HAP-1 (cell line): ENCODE data around the gene REEP1.
"Not testable (repeated sequence)": the region's sequence is repeated elsewhere in the genome, so short reads cannot be mapped to it uniquely, and the experiment has no call there.

Experiments used
- DNase-seq, 2 experiments: peaks; one replicate each; pipeline ENCODE4 v3.0.0-alpha.2; 2016 to 2020; ENCODE audit warnings: low spot score in 2 of 2
- H3K27me3 ChIP-seq: fragments of 250-450 bp; sonication (Bioruptor Pico); 2 replicates; pipeline ENCODE4 v1.5.1; 2020; ENCODE audit warnings: low read depth, mild to moderate bottlenecking, moderate library complexity
- H3K36me3 ChIP-seq: fragments of 250-450 bp; sonication (Bioruptor Pico); replicated peaks from 2 replicates; pipeline ENCODE4 v1.5.1; 2020; ENCODE audit warnings: mild to moderate bottlenecking
- H3K4me1 ChIP-seq: fragments of 250-450 bp; sonication (Bioruptor Pico); 2 replicates; pipeline ENCODE4 v1.5.1; 2020; ENCODE audit warnings: mild to moderate bottlenecking
- H3K4me3 ChIP-seq: fragments of 250-450 bp; sonication (Bioruptor Pico); 2 replicates; pipeline ENCODE4 v1.5.1; 2020; ENCODE audit warnings: mild to moderate bottlenecking, moderate library complexity
- H3K9me3 ChIP-seq: fragments of 250-450 bp; sonication (Bioruptor Pico); 2 replicates; pipeline ENCODE4 v1.5.1; 2020; ENCODE audit warnings: mild to moderate bottlenecking, moderate library complexity
- in situ Hi-C: fragments of 300-500 bp; cut with MboI; formaldehyde crosslinking; loops from 3 replicates; pipeline ENCODE4 v1.14.3; 2020; ENCODE audit warnings: low sequenced_read_pairs, inconsistent platforms, mixed read lengths

REEP1 gene

DNA sequence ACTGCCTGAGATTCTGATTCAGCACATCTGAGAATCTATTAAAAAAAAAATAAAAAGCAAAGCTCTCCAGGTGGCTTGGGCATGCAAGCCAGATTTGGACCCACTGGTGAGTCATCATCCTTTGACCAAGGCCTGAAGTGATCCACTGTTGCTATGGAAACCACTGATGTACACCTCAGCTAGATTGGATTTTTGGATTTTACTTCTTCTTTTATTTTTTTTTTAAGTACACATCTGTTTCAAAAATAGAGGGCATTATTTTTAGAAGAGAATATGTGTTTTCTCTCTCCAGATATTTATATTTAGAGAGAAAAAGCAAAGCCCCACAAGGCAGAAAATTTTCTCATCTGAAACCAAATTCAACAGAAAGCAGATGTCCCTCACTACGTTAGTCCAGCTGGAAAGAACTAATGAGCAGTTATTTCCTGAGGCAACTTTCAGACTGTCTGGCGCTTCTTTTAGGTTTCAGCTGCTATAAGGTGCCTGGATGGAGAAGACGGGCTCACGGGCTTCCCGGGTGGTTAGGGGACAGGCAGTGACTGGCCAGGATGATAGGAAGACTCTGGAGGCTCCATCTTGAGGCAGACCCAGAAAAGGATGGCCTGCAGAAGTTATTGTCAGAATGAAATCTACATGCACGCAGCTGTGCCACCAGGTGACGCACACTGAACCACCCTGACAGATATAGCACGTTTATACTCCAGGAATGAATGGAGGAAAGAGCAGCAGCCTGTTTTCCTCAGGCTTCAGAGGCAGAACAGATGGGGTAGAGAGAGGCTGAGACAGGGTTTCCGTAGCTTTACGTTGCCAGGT lies 87.6 kb downstream of the REEP1 start:
- Histone ChIP-seq H3K4me1 (no peaks in the 10 kb centered on the region), H3K27me3 (no peaks in the 10 kb centered on the region), H3K9me3 (no peaks in the 10 kb centered on the region), H3K4me3 (no peak overlapping the region), H3K36me3 (no peaks in the 10 kb centered on the region)
- in situ Hi-C loops = no loop called here
- no peak for DNase-seq

DNA sequence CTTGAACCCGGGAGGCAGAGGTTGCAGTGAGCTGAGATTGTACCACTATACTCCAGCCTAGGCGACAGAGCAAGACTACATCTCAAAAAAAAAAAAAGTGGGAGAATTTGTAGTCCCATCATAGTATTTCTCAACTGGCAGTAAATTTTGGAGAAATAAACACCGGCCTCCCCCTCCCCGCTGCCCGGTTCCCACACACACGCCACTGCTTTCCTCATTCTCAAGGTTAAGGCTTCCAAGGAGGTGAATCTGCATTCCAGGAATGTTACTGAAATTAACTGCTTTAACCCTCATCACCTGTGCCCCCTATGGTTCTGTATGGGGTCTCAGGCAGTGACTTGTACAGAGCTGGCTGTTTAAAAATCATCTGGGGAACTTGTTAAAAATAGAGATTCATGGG lies 88.2 kb downstream of the REEP1 start:
- Histone ChIP-seq H3K9me3 (no peaks in the 10 kb centered on the region), H3K36me3 (no peaks in the 10 kb centered on the region), H3K27me3 (no peaks in the 10 kb centered on the region), H3K4me1 (no peaks in the 10 kb centered on the region), H3K4me3 (no peak overlapping the region)
- in situ Hi-C loops = no loop called here
- no peak for DNase-seq

DNA sequence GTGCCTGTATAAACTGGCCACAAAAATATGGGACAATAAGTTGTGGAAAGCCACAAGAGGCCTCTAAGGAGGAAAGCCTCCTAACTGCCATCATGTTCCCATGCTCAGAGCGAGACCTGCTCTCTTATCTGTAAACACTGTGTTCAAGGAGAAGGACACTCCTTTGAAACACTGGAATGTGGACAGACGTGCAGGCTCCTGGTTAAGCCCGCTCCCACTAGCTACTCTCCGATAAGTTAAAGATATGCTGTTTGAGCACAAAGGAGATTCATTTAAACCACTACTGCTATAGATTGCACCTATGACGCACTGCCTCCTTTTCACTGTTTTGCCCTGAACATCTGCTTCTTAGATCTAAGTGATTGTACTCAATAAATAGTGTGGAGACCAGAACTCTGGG lies 92.2 kb downstream of the REEP1 start:
- H3K27me3 ChIP-seq, H3K4me1 ChIP-seq, in situ Hi-C loops, H3K36me3 ChIP-seq, H3K9me3 ChIP-seq, DNase-seq, H3K4me3 ChIP-seq: not testable (repeated sequence)

DNA sequence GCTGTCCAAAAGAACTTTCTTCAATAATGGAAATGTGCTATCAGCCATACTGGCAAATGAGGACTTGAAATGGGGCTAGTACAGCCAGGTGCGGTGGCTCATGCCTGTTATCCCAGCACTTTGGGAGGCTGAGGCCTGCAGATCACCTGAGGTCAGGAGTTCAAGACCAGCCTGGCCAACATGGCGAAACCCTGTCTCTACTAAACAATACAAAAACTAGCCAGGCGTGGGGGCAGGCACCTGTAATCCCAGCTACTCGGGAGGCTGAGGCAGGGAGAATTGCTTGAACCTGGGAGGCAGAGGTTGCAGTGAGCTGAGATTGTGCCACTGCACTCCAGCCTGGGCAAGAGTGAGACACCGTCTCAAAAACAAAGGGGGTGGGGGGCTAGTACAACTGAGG lies 92.6 kb downstream of the REEP1 start:
- H3K4me3 ChIP-seq, H3K36me3 ChIP-seq, H3K9me3 ChIP-seq, H3K27me3 ChIP-seq, H3K4me1 ChIP-seq, in situ Hi-C loops, DNase-seq: not testable (repeated sequence)

DNA sequence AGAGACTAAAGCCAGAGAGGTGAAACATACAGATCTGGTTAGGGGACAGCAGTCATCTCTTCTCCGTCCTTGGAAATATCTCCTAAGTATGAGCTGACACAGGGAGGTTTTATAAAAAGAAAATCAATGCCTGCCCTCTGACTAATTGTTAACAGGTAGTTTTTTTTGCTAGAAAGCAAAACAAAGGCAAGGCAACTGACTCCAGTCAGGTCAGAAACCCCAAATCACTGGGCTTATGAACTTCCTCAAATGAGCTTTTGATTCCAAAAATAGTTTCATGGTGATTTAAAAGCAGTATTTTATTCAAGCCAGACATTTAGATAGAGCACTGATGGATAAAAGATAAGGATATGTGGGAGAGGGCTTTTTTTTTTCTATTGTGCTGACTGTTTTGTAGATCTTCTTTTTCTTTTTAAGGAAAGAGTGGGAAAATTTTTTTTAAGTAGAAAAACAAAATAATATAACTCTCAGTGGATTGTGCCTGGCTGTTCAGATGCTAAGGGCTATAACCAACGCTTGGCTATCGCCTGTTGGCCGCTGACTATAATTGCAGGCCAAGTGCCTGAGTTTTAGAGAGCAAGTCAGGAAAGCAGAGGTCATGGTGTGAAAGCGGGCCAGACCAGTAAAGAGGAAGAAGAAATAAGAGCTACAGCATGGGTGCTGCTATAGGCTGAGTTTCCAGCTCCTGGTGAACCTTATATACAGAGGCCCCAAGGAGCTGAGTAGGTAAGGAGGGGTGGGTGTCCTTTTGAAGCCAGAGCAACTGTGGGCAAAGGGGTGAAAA lies 93.3 kb downstream of the REEP1 start:
- in situ Hi-C loops = no loop called here
- no peaks in the 10 kb centered on the region for H3K9me3 ChIP-seq
- no peak overlapping the region for H3K4me3 ChIP-seq
- H3K36me3 ChIP-seq = no peaks in the 10 kb centered on the region
- no peaks in the 10 kb centered on the region for H3K27me3 ChIP-seq
- no peaks in the 10 kb centered on the region for H3K4me1 ChIP-seq
- no peak for DNase-seq

DNA sequence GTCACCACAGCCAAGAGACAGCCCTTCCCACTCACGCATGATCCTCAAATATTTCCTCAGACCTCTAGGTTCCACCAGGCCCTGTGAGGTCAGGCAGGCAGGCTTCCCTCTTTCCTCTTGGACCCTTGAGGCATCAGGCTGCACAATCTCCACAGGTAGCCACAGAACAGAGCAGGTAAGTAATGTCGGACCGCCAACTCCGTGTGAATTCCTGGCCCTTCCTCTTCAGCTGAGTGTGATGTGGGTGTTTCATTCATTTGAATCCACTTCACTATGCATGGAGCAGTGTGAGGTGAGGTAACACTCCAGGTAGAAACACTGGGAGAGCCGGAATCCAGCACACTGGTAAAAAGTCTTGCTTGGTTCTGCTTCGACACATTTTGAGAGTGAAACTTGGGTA lies 94.2 kb downstream of the REEP1 start:
- Histone ChIP-seq H3K9me3 (no peaks in the 10 kb centered on the region), H3K4me1 (no peaks in the 10 kb centered on the region), H3K27me3 (no peaks in the 10 kb centered on the region), H3K36me3 (no peaks in the 10 kb centered on the region), H3K4me3 (no peak overlapping the region)
- no peak for DNase-seq
- in situ Hi-C loops = no loop called here

DNA sequence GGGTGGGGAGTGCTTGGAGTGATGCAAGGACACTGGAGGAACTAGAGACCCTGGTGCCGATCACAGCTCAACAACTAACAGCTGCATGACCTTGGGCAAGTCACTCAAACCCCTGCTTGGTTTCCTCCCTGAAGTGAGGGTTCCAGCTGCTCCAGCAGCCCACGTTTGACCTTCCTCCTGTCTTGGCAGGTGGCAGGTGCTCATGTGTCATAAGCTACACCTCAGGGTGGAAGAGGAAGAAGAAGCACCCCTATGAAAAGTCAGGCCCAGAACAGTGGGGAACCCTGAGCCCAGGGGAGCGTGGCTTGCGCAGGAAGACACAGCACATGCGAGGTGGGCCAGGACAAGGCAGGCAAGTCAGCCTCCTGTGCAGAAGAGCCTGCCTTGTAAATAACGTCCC lies 95.8 kb downstream of the REEP1 start:
- Histone ChIP-seq H3K9me3 (no peaks in the 10 kb centered on the region), H3K4me3 (no peak overlapping the region), H3K27me3 (no peaks in the 10 kb centered on the region), H3K4me1 (no peaks in the 10 kb centered on the region), H3K36me3 (no peaks in the 10 kb centered on the region)
- no peak for DNase-seq
- in situ Hi-C loops = no loop called here

DNA sequence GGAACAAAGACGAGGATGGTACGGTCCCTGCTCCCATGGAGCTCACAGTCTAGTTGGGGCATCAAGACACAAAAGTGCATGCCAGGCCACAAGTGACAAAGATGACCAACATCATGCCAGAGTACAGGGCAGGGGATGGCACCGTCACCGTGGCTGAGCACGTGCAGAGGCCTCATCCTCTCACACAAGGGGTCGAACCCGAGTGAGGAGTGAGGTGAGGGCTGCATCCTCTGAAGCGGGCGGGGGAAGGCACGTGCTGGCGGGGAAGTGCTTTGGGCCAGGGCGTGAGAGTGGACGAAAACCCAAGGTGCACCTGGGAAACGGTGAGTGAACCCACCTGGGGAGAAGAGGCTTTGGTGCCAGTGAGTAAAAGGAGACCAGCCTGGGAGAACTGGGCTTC lies 97.2 kb downstream of the REEP1 start:
- Histone ChIP-seq H3K4me1 (no peaks in the 10 kb centered on the region), H3K4me3 (no peak overlapping the region), H3K27me3 (no peaks in the 10 kb centered on the region), H3K36me3 (no peaks in the 10 kb centered on the region), H3K9me3 (no peaks in the 10 kb centered on the region)
- in situ Hi-C loops = no loop called here
- no peak for DNase-seq

DNA sequence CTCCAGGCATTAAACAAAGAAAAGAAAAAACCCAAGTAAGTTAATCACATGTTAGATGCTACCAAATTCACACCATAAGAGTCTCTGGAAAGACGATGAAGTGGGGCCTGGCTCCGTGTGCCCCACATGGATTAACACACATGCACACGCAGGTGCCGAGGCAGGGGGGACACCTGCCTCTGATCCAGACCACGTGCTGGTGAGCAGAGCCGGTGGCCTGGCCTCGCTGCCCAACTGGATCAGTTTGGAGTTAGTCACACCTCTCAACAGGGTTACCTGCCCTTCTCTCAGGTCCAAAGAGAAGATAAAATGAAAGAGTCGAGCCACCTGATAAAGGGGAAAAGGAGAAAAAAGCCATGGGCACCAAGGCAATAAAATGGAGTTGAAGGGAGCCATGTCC lies 97.7 kb downstream of the REEP1 start:
- DNase-seq = no peak
- no peaks in the 10 kb centered on the region for H3K9me3 ChIP-seq
- no peak overlapping the region for H3K4me3 ChIP-seq
- no peaks in the 10 kb centered on the region for H3K27me3 ChIP-seq
- in situ Hi-C loops = no loop called here
- H3K4me1 ChIP-seq = no peaks in the 10 kb centered on the region
- H3K36me3 ChIP-seq = no peaks in the 10 kb centered on the region

DNA sequence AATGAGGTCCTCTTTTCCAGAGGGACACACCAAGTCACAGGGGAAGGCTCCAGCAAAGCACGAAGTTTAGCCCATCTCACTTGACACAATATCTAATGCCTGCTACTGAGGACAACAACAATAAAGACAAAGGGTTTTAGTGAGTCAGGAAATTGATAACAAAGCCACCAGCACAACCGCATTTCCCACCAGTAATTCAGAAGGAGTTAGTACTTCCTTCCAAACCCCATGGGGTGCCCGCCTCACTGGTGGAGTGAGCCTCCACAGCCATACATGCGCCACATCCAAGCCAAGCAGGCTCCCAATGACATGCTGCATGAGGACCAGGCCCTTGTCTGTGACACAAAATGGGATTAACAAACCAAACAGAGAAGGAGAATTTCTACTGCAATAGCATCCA lies 98.1 kb downstream of the REEP1 start:
- H3K27me3 ChIP-seq = no peaks in the 10 kb centered on the region
- H3K4me1 ChIP-seq = no peaks in the 10 kb centered on the region
- in situ Hi-C loops = no loop called here
- no peaks in the 10 kb centered on the region for H3K36me3 ChIP-seq
- no peak for DNase-seq
- no peaks in the 10 kb centered on the region for H3K9me3 ChIP-seq
- H3K4me3 ChIP-seq = no peak overlapping the region

DNA sequence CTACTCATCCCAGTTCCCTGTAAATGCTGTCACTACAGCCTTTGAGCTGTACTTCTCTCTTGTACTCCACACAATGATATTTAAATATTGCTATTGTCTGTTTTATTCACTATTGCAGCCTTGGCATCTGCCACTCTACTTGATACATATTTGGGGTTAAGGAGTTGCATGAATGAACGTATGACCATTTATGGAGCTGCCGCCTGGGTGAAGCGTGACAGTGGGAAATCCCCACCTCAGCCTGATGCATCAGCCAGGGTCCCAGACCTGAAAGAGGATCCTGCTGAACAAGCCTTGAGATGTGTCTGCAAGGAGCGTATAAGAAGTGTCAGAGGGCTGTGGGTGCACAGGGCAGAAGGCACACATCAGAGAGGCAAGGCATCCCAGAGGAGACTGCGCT lies 99.1 kb downstream of the REEP1 start:
- no peak for DNase-seq
- Histone ChIP-seq H3K36me3 (no peaks in the 10 kb centered on the region), H3K9me3 (no peaks in the 10 kb centered on the region), H3K27me3 (no peaks in the 10 kb centered on the region), H3K4me3 (no peak overlapping the region), H3K4me1 (no peaks in the 10 kb centered on the region)
- in situ Hi-C loops = no loop called here

DNA sequence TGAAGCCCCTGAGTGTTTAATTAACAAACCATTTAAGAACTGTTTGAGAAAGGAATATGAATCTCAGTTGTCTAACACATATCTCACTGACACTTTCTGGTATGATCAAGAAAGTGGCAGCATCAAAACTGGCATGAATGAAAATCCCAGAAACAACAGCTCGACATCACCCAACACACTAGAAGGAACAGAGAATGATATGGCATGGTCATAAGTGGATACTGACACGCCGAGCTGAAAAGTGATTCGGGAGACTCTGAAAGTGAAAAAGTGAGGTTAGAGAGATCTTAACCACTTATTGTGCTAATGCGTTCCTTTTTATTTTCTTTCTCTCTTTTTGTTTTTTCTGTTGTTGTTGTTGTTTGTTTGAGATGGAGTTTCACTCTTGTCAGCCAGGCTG lies 100.3 kb downstream of the REEP1 start:
- Histone ChIP-seq H3K4me1 (no peaks in the 10 kb centered on the region), H3K4me3 (no peak overlapping the region), H3K9me3 (no peaks in the 10 kb centered on the region), H3K36me3 (no peaks in the 10 kb centered on the region), H3K27me3 (no peaks in the 10 kb centered on the region)
- in situ Hi-C loops = no loop called here
- DNase-seq = no peak

DNA sequence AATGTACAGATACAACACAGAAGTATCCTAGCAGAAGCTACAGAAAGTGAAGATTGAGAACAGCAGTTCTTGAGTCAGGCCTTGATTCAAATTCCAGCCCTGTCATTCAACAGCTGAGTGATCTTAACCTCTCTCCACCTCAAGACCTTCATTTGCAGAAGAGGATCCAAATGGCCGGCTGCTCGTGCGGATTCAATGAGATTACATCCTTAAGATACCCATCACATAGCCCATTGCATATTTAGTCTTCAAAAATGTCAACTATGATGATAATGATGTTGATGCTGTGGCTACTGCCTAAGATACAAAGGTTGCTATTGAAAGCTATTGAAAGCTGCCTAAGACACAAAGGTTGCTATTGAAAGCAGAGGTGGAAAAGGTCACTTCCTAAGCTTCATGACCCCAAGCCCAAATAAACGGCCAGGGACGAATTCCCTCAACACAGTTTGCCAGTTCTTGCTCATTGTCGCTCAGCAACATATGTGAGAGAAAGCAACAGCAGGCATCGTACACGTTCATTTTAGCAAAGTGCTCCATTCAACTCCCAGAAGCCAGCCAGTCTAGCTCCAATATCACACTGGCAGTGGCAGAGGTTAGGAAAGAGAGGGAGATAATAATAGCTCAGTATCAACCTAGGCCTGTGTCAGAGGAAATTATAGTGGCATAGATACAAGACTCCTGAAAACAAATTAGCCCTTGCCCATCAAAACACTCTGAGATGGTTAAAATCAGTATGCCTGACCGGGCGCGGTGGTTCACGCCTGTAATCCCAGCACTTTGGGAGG lies 102.0 kb downstream of the REEP1 start:
- no peaks in the 10 kb centered on the region for H3K27me3 ChIP-seq
- H3K36me3 ChIP-seq = no peaks in the 10 kb centered on the region
- in situ Hi-C loops = no loop called here
- H3K4me1 ChIP-seq = no peaks in the 10 kb centered on the region
- no peak for DNase-seq
- no peaks in the 10 kb centered on the region for H3K9me3 ChIP-seq
- H3K4me3 ChIP-seq = no peak overlapping the region

DNA sequence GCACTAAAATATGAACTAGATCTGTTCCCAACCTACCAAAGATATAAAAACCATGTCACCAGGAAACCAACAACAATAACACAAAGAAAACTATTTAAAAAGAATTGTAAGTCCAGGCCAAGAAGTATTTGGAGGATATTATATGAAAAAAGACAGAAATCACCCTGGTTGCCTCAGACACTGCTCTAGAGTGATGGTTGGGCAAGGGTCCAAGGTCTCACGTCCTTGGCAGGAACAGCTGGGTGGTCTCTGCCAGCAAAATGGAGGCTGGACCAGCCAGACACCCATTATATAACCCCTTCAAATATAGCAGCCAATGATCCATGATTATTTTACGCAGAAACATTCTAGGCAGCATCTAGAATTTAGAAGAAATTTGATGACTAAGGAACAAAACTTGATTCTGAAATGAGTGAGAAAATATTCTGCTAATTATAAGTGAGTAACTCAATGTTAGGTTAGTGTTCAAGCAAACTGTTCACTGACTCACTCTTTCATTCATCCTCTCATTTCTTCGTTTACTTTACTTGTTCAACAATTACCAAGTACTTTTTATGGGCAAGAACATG lies 102.8 kb downstream of the REEP1 start:
- H3K27me3 ChIP-seq = no peaks in the 10 kb centered on the region
- no peak overlapping the region for H3K4me3 ChIP-seq
- no peaks in the 10 kb centered on the region for H3K36me3 ChIP-seq
- H3K4me1 ChIP-seq = no peaks in the 10 kb centered on the region
- in situ Hi-C loops = no loop called here
- no peaks in the 10 kb centered on the region for H3K9me3 ChIP-seq
- no peak for DNase-seq
